Endothelial cell of umbilical vein (primary cell): ENCODE data around the gene NALCN.

Experiments
- CTCF ChIP-seq, 2 donors: IDR thresholded peaks; 1 replicate in 1 of 2; 2 replicates in 1 of 2; pipeline ENCODE4 v1.5.1; 2011; ENCODE audit warnings: low read length in 2 of 2, mild to moderate bottlenecking in 2 of 2, moderate library complexity in 2 of 2, control low read depth in 1 of 2, inconsistent platforms in 1 of 2, low read depth in 1 of 2; ENCODE audit not compliant: insufficient read depth in 1 of 2; ENCODE audit errors: extremely low read depth in 1 of 2
- EZH2 ChIP-seq: IDR thresholded peaks from 2 replicates; pipeline ENCODE4 v1.6.1; 2012; ENCODE audit warnings: borderline replicate concordance, low read depth, mild to moderate bottlenecking, moderate library complexity, low read length, inconsistent platforms; ENCODE audit not compliant: severe bottlenecking
- FOS ChIP-seq: IDR thresholded peaks from 2 replicates; pipeline ENCODE4 v1.6.1; 2011; ENCODE audit warnings: mild to moderate bottlenecking, low read length, moderate library complexity, borderline replicate concordance; ENCODE audit not compliant: insufficient read depth
- GATA2 ChIP-seq: IDR thresholded peaks from 2 replicates; pipeline ENCODE4 v1.7.0; 2011; ENCODE audit warnings: low read depth, mild to moderate bottlenecking, moderate library complexity, mixed read lengths, low read length; ENCODE audit not compliant: insufficient read length, insufficient read depth
- JUN ChIP-seq: IDR thresholded peaks from 2 replicates; pipeline ENCODE4 v1.6.1; 2011; ENCODE audit warnings: borderline replicate concordance, low read depth; ENCODE audit not compliant: insufficient read length, insufficient read depth
- MAX ChIP-seq: IDR thresholded peaks from 2 replicates; pipeline ENCODE4 v1.6.1; 2011; ENCODE audit not compliant: insufficient read depth, insufficient read length
- MYC ChIP-seq: IDR thresholded peaks from one replicate; pipeline ENCODE4 v1.6.1; 2011; ENCODE audit warnings: mild to moderate bottlenecking, low read depth, low read length
- POLR2A ChIP-seq: IDR thresholded peaks from 2 replicates; pipeline ENCODE4 v1.6.1; 2012; ENCODE audit warnings: low read depth, mild to moderate bottlenecking, control low read depth, low read length
- POLR2AphosphoS5 ChIP-seq: IDR thresholded peaks from 2 replicates; pipeline ENCODE4 v1.6.1; 2012; ENCODE audit warnings: low read depth, mild to moderate bottlenecking, control low read depth, low read length, moderate library complexity; ENCODE audit not compliant: insufficient read depth

- TF ChIP-seq POLR2AphosphoS5 (peak; percentile 42), MAX (no peak), CTCF (IDR thresholded peaks at IDR 0.05; ENCODE audit: extremely low read depth in 1 of 2, insufficient read depth in 1 of 2, low read depth in 1 of 2, low read length in 2 of 2) (no peak), MYC (no peak), JUN (peak; percentile 80), POLR2A (no peak), EZH2 (no peak), FOS (peak; percentile 95), GATA2 (peak; percentile 42)
These were observed 39.6 kb upstream of the NALCN start for GRCh38 chr13:101455863-101456262.
